Subcutaneous preadipocyte (primary cell): ENCODE data around the gene COPS3. TPM values are rescaled to one million over a fixed set of nuclear protein-coding genes. Genes with fewer than 3 reads are reported as not detected.

Experiments
- total RNA-seq: library from RNA; depleted of rRNA; stranded (reverse); fragments of >200 nt; gene quantifications from 2 replicates; pipeline ENCODE4 v1.2.3, GENCODE V29; 2012

Gene COPS3
- 104 and 105 TPM in 2 replicates for total RNA-seq

DNA sequence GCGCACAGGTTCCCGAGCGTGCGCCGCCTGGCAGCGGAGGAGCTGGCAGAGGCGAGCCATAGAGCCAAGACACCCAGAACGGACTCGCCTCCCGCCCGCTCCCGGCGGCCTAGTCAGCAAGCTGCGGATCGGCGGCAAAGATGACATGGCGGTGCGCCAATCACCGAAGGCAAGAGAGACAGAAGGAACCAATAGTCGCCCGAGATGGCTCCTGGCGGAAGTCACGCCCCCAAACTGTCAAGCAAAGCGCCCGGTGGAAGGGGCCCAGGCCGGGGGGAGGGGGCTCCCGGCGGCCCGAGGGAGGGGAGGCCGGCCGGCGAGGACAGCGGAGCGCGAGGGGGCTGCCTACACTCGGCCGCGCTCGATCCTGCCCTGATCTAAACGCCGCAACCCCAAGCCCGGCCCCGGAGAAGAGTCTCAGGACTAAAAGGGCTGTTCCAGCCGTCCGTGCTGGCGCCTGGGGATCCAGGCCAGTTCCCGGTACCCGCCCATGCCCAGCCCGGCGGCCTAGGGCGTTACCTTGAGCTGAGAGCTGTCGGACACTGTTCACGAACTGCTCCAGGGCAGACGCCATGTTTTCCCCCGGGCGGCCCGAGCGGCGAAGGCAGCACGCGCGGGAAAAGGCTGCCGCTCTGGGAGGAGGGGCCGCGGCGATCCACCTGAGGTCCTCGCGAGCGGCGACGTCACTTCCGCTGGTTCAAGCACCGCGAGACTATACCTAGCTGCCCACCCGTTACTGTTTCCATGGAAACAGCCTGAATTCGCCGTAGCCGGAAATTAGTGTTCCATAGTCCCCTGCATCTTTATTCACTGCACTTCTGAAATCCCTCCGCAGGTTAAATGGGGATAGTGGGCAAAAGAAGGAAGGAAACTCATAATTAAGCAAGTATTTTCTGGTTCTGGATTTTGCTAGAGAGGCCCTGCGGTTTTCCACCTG, at the start of gene COPS3:
TSS of gene COPS3 (minus strand) at position 634 of the 937 bp plus-strand sequence. CDS start at position 574, 60 bp downstream.

DNA sequence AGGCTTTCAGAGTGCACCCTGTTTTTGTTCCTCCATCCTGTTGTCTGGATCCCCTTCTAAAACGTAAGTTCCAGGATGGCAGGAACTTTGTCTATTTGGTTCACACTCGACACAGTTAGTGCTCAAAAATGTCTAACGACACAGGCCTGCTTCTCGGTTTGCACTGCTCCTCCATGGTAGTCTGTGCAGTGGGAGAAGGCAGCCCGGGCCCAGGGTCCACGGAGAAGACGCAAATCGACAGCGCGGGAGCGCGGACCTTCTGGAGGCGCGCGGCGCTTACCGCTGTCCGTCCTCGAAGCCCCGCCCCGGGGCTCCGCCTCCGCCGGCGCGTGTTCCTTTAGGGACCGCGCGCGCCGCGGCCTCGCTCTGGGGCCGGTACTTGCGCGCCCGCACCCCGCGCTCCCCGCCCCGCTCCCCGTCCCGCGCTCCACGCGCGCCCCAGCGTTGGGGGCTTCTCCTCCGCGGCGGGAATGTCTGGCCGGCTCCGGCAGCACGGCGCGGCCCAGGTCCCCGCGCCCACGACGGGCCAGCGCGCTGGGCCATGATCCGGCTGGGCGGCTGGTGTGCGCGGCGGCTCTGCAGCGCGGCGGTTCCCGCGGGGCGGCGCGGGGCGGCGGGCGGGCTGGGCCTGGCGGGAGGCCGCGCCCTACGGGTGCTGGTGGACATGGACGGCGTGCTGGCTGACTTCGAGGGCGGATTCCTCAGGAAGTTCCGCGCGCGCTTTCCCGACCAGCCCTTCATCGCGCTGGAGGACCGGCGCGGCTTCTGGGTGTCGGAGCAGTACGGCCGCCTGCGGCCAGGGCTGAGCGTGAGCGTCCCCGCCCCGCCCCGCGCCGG, 22.2 kb upstream of the COPS3 start, which contains the start of gene NT5M:
TSS of gene NT5M (plus strand) at position 364 of the 837 bp plus-strand sequence. CDS start at position 542, 178 bp downstream.

DNA sequence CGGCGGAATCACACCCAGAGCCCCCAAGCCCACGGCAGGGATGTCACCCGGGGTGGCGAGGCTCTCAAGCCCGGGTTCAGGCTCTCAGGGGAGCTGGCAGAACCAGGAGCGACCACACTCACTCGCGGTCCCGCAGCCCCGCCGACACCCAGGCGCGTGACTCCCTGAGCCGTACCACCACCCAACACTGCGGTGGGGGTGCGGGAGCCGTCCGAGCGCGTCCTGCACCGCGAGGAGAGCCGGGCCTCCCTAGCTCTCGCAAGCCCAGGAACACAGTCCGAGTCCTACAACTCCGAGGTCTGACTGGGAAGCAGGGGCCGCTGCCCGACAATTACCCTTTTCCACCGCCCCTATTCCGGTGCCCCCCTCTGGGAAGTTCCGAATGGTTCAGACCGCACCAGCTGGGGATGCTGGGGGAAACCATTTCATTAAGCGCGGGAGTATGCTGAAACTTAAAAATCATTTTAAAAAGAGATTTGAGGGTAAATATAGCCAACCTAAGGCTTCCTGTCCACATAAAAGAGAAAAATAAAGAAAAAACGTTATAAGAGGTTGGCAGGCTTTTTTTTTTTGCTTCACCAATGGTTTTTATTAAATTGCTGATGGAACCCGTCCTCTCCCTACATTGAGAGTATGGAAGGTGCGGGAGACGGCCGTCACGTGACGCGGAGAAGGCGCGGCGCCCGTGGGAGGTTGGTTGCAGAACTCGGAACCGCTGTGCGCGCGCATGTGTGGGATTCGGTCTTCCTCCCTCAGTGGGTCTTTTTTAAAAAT, 43.8 kb downstream of the COPS3 start, which contains the start of gene FLCN:
TSS of gene FLCN (minus strand) at position 143 of the 774 bp plus-strand sequence. CDS start 9,031 bp downstream, outside the sequence.

DNA sequence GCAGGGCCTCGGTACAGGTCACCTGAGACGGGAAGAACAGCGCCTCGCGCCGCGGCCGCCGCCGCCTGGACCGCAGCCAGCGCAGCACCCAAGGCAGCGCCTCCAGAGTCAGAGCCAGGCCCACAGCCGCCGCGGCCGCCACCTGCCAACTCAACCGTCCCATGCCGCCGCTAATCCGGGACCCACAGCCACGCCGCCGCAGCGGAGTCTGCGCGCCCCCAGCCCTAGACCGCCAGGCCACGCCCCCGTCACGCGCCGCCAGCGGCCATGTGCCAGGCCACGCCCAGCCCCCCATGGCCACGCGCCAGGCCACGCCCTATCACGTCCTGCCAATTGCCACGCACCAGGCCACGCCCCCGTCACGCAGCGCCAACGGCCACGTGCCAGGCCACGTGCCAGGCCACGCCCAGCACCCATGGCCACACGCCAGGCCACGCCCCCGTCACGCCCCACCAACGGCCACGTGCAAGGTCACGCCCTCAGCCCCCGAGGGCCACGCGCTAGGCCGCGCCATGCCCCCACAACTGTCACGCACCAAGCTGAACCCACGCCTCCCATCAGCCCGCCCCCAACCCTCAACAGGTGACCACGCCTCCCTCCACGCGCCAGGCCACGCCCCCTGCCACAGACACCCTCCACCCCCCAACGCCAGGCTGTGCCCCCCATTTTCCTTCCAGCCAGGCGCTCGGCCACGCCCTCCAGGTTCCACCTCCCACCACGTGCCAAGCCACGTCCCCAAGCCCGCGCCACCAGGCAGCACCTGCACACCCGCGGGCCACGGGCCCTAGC, 74.7 kb downstream of the COPS3 start, which contains the start of gene PLD6:
TSS of gene PLD6 (minus strand) at position 210 of the 789 bp plus-strand sequence. CDS start at position 163, 47 bp downstream.

Other genes with a start within 250 kb of the COPS3 start
- 77.2 and 115 TPM in 2 replicates for gene MPRIP, start 238.8 kb downstream of the COPS3 start, total RNA-seq
- 1.5 and 4.7 TPM in 2 replicates for gene PLD6, start 74.9 kb downstream of the COPS3 start, total RNA-seq
- 62.8 and 79.4 TPM in 2 replicates for gene FLCN, start 44.1 kb downstream of the COPS3 start, total RNA-seq
- 2.2 and 3.7 TPM in 2 replicates for gene NT5M, start 22.1 kb upstream of the COPS3 start, total RNA-seq
- gene MED9, start 195.8 kb upstream of the COPS3 start, total RNA-seq = 10.3 and 16.0 TPM in 2 replicates
- 2.5 and 17.6 TPM in 2 replicates for gene RASD1, start 215.1 kb upstream of the COPS3 start, total RNA-seq